Glomerular visceral epithelial cell (primary cell): Measurements from ENCODE around the gene CHMP2B.
"Not testable (repeated sequence)": the region's sequence is repeated elsewhere in the genome, so short reads cannot be mapped to it uniquely, and the experiment has no call there.

Source experiments
- DNase-seq: peaks from one replicate; pipeline ENCODE4 v3.0.0-alpha.2; 2016; ENCODE audit errors: extremely low spot score

CHMP2B gene

DNA sequence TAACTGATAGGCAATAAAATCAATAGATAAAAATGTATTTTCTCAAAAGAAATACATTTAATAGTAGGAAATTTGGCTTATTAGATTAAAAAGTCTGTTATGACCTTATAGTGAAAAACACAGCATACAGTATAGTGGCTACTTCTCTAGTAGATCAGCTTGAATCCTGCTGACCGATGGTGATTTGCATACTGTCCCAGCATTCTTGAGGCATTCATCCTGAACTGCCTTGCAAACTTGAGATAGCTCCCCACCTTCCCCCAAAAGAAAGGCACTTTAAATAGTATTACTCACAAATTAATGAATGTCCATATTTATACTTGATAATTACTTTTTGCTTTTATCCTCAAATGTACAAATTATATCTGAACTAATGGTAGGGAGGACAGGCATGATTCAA, 6.7 kb downstream of the CHMP2B start:
- no peak for DNase-seq

DNA sequence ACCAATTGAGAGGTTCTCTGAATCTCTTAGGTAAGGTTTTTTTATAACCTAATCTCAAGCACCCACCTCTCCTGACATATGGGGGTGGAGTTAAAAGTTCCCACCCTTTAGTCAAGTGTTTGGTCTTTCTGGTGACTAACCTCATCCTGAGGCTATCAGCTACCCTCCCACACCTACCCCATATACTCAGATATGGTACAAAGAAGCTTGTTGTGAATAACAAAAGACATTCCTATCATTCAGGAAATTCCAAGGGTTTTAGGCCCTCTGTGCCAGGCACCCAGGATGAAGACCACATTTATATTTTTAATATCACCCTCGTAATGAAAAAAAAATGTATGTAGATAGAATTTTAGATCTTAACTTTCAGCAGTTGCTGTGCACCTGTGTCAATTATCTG, 9.0 kb downstream of the CHMP2B start:
- no peak for DNase-seq

DNA sequence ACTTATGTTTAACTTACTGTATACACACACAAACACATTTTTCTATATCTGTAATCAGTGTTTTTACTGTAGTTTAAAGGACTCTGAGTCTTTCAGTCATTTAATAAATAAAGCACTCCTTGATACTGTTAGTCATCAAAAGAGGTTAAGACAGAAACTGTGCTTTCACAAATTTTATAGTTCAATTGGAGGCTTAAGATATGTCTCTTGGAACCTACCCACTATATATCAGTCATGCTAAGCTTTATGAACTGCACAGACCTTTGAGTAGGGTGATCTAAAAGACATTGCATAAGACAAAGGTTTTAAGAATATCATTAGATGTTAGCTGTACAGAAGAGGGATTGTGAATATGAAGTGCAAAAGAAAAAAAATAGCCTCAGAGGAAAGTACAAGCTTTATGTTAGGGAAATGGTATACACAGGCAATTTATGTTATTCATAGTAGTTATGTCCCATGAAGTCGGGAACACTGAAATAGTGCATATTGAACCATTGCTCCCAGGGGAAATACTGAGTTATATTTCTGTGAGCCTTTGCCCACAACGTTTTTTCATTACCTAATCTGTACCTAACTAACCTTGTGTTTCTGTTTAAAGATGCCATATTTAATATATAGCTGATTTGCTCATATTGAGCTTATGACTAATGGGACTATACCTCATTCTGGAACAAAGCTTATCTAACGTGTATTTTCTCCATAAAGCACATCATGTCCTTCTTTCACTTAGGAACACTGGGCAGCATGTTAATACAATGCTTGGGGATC, 19.7 kb downstream of the CHMP2B start:
- DNase-seq: no peak

DNA sequence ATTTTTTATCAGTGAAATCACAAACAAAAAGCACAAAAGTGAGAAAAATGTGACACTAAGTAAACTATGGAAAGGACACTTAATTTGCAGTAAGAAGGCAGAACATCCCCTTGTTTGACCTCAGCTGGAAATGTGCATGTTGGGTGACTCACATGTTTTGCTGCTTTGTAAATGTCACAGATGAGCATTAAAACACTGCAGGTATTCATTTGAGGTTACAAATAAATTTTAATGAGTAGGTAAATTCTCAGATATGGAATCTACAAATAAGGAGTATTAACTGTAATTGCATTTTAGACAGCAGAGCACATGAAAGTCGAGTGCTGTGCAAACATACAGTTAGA, 20.3 kb downstream of the CHMP2B start:
- DNase-seq: no peak

DNA sequence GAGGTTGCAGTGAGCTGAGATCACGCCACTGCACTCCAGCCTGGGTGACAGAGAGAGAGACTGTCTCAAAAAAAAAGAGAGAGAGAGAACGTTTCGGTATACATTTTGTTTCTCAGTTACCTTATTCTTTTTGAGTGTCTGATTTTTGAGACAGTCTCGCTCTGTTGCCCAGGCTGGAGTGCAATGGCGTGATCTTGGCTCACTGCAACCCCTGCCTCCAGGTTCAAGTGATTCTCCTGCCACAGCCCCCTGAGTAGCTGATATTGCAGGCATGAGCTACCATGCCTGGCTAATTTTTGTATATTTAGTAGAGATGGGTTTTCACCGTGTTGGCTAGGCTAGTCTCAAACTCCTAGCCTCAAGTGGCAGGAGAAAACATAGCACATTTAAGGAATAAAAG, 21.1 kb downstream of the CHMP2B start:
- DNase-seq: not testable (repeated sequence)

DNA sequence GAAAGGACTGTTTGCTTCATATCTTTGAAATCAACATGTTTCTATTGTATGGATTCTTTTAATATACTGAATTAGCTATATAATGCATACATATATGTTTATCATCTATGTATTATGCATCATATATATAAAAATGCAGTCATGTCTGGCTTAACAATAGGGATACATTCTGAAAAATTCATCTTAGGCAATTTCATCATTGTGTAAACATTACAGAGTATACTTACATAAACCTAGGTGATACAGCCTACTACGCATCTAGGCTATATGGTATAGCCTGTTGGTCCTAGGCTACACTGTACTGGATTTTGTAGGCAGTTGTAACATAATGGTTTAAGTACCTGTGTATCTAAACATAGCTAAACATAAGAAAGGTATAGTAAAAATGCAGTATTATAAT, 21.7 kb downstream of the CHMP2B start:
- no peak for DNase-seq

DNA sequence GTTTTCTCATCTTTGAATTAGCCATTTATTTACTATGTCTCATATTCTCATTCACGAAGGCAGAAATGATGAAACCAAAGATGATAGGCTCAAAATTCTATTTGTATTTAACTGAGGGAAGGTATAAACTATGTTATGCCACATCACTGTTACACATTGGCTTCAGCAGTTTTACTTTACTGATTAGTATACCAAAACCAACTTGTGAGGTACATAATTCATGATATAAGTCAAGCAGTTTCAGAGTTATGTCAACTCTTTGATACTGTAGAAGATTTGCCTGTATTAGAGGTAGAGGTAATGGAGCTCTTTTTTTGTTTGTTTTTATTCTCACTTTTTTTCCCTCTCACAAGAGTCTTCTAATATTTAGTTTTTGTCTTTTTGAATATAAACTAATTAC, 22.9 kb downstream of the CHMP2B start:
- DNase-seq: no peak

DNA sequence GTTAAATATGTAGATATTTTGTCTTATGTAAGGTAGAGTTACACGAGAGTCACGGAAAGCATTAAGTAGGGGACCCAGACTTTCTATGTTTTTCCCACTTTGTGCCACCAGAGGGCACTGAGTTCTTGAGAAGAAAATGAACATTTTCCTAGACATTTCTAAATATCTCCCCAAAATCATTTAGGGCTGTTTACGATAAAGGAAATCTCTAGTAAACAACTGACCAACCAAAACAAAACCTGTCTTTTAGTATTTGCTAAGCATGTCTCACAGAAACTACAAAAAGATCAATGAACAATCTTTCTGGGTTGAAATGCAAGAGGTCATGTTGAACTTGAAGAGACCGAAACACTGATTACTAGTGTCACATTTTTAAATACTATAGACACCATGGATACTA, 33.2 kb downstream of the CHMP2B start:
- DNase-seq: peak; percentile 49

DNA sequence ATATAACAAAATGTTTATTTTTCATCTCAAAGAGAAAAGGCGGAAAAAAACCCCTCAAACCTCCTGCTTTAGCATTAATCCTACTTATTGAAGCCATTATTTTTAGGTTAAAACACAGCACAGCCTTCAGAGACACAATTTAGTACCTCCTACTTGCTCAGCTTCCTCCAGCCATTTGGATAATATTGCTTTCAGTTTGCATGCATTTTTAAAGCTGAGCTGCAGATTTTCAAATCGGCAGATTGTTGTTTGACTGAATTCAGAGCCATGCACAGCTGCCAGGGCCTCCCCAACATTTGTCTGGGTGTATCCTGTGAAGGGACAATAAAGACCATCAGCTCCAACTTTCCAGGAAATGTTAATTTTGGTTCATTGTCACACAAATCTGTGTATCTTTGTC, 34.8 kb downstream of the CHMP2B start:
- no peak for DNase-seq

DNA sequence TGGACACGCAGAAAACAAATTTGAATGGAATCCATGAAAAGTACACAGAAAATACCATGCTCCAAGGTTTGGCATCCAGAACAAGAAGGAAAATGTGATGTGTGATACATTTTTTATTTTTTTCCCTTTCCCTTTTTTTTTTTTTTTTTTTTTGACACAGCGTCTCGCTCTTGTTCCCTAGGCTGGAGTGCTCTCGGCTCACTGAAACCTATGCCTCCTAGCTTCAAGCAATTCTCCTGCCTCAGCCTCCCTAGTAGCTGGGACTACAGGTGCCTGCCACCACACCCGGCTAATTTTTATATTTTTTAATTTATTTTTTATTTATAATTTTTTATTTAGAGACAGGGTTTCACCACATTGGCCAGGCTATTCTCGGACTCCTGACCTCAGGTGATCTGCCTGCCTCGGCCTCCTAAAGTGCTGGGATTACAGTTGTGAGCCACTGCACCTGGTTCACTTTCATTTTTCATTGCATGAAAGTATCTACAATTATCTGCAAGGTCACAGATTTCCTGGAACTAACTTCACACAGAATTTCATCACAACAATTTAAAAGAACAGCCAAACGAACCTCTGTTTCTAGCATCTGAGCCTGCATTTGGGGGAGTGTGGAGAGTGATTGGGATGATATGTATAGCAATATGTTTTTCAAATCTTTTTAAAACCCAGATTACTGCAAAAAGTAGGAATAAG, 41.0 kb downstream of the CHMP2B start:
- DNase-seq: no peak

DNA sequence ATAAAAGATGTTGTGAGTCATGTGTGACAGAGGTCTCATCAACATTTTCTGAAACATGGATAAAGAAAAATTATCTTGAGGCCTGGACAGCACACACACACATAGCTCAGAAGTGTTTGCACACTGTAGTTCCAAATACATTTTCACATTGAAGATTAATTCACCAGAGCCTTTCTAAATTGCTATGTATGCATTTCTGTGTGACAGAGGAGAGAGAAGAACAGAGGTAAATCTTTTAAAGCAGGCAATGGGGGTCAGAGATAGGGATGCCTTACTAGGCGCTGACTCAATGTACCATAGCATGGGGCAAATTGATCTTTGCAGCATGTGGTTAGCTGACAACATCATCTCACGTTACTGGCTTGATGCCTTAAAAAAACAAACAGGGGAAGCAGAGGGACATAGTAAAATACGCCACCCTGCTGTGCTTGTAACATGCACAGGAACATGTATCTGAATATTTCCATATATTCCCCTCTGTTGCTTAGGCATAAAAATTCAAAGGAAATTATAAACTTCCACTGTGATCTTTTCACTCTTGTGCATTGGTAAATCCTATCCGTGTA, 41.6 kb downstream of the CHMP2B start:
- DNase-seq: no peak

DNA sequence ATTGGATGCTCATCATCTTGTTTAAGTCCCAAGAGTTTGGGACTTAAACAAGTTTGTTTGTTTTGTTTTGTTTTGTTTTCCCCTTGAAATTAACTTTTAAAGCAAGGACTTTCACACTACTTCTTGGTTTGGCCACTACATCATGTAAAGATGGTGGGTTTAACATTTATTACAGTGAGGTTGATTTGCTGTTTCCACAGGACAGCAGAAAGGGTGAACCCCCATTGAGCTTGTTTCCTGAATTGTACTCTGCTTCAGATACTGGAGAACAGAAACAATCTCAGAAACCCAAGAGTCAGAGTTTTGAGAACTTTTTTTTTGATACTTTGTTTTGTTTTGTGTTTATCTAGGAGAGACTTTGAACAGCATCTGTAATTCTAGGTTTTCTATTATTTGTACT, 42.6 kb downstream of the CHMP2B start:
- no peak for DNase-seq

DNA sequence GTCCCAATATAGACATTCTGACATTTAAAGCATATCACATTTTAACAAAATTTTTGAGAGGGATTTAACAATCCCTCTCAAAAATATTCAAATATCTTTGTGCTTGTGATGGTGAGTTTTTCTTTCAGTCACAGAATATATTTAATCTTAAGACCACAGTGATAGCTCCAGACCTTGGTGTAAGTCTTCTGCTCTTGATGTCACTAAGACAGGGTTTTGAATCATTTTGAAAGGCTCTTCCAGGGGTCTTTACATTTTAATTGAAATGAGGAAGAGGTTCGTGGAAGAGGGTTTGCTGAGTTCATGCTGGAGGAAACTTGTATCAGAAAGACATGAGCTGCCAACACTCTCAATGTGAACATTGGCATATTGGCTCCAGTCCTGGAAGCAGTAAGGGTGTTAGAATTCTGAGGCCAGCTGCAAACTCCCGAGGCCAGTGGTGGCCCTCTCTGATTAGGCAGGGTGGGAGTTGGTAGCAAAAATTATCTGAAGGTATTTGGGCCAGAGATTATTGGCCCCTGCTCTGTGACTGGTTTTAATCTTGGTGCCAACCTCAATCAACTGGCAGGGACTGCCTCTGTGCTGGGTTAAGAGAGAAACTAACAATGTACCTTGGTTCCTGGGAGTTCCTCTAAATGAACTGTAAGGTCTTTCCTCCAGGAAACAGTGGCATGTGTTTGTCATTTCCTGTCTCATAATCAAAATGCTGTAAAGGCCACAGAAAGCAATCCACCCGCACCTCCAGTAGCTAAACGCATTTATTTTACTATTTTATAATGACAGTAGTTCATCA, 44.0 kb downstream of the CHMP2B start:
- DNase-seq: no peak

DNA sequence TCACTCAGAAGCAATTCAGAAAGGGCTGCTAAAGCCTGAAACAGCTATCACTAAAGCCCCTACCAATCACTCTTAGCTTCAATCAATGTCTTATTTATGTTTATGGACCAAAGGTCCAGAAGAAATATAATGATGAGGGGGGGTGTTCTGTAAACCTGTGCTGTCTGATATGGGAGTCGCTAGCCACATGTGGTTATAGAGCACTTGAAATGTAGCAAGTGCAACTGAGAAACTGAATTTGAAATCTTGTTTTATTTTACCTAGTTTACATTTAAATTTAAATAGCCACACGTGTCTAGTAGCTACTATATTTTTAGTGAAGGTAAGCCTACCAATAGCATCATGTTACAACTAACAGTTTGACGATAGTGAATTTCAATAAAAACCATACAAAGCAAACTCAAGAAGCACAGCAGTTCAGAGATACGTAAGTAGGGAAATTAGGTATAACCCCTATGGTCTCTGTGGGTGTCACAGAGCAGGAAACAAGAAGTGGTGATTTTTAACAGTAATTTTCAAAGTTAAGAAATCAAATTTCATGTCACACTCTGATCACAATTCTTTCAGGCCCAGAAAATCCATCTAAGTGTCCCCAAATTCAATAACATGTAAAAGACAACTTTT, 45.7 kb downstream of the CHMP2B start:
- no peak for DNase-seq

DNA sequence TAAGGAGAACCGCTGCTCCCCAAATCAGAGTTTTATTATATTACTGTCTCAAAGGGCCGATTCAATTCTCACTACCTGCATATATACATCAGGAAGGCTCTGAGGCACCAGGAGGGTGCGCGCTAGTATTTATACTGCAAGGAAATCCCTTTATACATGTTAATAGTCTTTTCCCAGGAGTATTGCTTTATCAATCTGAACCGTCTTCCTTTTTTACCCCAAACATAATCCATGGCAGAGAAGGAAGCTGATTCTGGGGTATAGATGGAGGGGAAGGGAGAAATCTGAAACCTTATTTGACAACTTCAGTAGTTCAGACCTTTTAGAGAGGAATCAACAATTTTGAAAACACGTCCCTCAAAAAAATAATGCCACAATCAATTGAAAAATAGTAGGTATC, 49.4 kb downstream of the CHMP2B start, which contains the start of gene POU1F1:
TSS of gene POU1F1 (minus strand) at position 101 of the 400 bp plus-strand sequence. CDS start 122 bp downstream, outside the sequence.
- DNase-seq: no peak

DNA sequence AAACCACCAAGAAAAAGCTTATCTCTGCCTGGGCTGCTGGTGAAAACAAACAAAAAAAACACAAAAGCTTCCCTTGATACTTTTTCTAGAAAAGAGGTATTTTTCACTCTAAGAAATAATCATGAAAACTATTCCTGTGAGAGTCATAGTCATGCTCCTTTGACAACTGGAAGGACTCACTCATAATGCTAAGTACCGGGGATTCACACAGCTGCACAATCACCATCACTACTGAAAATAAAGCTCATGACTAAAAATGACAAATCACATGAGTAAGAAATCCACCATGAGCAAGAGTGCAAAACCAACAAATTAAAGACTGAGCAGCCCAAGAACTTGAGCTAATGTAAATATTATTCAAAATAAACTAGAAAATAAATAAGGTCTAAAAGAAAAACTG, 59.9 kb downstream of the CHMP2B start:
- peak; percentile 2 for DNase-seq

DNA sequence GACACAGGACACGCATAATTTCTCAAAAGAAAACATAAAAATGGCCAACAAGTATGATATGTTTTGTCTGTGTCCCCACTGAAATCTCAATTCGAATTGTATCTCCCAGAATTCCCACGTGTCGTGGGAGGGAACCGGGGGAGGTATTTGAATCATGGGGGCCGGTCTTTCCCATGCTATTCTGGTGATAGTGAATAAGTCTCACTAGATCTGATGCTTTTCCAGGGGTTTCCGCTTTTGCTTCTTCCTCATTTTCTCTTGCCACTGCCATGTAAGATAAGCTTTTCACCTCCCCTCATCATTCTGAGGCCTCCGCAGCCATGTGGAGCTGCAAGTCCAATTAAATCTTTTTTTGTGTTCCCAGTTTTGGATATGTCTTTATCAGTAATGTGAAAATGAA, 61.3 kb downstream of the CHMP2B start:
- DNase-seq: no peak

DNA sequence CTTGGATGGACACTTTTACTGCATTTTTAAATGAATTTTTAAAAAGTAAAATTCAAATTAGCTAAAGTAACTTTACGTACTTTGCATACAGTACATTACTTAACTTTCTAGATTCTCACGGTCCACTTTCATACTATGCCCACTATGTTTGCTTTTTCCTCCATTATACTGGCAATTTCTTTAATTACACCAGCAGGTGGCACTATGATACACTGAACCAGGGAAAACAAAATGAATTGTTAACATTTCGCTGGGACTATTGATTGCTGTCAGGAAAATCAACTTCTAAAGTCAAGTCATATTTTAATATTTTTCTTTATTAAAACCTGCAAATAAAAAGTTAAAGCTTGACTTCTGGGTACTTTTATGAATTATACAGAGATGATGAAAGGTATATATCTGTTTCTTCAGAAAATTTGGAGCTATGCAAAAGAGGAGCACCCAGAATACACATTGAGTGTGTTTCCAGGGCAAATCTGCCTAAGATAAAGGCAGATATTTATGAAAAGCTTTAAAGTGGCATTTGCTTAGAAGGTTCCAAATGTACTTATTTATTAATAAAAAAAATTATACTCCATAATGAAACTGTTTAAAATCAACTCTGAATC, 71.1 kb downstream of the CHMP2B start:
- peak; percentile 33 for DNase-seq

DNA sequence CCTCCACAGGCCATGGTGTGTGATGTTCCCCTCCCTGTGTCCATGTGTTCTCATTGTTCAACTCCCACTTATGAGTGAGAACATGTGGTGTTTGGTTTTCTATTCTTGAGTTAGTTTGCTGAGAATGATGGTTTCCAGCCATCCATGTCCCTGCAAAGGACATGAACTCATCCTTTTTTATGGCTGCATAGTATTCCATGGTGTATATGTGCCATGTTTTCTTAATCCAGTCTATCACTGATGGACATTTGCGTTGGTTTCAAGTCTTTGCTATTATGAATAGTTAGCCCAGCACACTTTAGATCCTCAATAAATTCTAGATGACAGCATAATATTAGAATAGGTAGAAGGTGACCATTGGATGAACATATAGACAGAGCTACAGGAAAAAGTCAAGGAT, 77.9 kb downstream of the CHMP2B start:
- DNase-seq: not testable (repeated sequence)
